GM19372 (cell line): Measurements from ENCODE around the gene FNDC3B.

Experiments used
- ATAC-seq: cut with Tn5 transposase; IDR thresholded peaks from one replicate; pipeline ENCODE4 v1.9.1; 2021; ENCODE audit warnings: mild to moderate bottlenecking, low read depth, moderate library complexity; ENCODE audit not compliant: unreplicated experiment

Gene FNDC3B

GRCh38 chr3:172051957-172052354, 12.6 kb downstream of the FNDC3B start:
- no peak for ATAC-seq

- no peak for ATAC-seq
Measured at GRCh38 chr3:172052405-172052804, 13.0 kb downstream of the FNDC3B start.

GRCh38 chr3:172054115-172054764, 14.9 kb downstream of the FNDC3B start:
- no peak for ATAC-seq

DNA sequence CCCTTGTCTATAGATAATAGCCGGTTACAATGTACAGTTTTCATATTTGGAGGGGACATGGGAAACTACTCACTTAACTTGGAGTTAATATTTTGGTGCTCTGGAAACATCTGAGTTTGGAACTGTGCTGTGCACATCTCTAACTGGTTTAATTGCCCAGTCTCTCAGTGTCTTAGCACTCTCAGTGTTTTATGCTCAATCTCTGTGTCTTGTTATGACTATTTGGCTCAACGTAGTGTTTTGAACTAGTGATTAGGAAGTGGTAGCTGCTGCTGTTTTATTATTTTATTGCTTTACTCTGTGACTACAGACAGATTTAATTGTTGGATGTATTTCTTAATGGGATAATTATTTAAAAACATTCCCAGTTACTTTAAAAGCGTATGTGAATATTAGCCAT, 17.0 kb downstream of the FNDC3B start:
- no peak for ATAC-seq

- no peak for ATAC-seq
Measured at GRCh38 chr3:172057059-172057458, 17.7 kb downstream of the FNDC3B start.

DNA sequence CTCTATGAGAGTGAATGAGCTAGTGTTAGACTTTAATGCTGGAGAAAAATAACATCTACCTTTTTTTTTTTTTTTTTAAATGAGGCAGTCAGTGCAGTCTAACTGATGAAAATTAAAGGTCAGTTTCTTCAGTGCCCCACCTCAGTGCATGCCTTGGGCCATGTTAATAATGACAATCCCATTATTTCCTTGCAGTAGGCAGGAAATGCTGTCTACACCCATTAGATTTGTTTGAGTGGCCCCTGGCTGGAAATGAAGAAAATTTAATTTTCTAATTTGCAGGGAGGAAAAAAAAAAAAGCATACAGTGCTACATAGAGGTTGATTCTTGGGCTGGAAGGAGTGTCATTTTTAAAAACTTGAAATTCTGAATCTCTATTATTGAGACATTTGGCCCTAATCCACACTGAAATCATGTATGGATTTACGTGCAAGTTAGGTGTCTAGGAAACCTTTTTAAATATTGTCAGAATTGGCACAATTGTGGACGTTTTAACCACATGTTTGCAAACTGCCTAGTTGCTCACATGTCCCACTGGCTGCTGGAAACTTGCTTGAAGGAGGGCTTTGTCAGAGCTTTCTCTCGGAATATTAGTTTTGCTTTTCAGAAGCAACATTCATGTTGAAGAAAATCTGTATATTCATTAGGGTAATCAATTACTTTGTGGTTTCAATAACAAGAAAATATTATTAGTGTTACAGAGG, 18.4 kb downstream of the FNDC3B start:
- no peak for ATAC-seq

DNA sequence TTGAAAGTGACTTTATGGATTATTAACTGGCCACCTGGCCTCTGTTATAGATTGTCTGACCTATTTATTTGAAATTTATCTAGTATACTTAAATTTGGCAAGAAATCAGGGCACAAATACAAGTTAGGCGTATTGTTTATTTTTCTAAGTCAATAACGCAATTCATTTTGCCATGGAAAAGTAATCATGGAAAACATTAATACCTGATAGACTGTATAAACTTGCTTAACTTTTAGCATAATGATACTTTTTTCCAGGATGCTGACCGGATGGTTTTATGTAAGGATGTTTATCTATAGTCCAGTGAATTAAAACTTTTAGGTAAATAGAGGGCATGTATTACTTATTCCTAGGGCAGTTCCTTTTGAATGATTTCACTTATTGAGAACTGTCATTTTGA, 20.2 kb downstream of the FNDC3B start:
- no peak for ATAC-seq

DNA sequence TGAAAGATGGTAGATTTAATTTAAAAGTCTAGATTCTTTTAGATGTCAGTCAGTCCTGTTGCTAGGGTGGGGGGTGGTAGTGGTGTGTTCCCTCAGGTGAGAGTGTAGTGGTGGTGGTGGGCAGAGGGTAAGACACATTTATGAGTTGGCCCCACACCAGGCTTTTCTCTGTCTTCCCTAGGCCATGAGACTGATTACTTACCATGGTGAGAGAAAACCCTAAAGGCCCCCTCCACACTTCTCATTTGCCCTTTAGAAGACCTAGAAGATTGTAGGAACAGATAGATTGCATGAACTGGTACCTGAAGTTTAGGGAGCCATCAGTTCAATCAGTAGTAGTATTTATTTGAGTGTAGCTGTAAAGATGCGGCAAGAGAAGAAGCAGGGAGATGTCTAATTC, 20.9 kb downstream of the FNDC3B start:
- no peak for ATAC-seq

GRCh38 chr3:172061724-172062184, 22.4 kb downstream of the FNDC3B start:
- ATAC-seq = peak; percentile 77

- ATAC-seq = no peak
Measured at GRCh38 chr3:172062761-172063160, 23.4 kb downstream of the FNDC3B start.

GRCh38 chr3:172063456-172064432, 24.4 kb downstream of the FNDC3B start:
- ATAC-seq = no peak

DNA sequence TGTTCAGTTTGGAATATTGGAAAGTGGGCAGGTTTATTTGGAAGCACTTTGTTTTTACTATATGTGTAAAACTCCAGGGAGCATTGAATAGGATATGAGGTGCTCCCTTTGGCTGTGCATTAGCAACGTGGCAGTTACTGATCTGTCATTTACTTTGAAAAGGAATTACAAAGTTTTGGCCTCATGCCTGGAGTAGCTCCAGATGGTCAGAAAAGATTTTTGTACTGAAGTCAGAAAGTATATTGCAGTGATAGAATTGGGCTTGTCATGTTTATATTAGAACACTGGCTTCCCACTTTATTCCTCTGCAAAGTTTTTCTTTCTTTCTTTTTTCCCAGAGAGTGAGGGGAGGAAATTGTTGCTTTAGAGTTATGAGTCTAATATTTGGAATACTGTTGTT, 26.1 kb downstream of the FNDC3B start:
- no peak for ATAC-seq

- ATAC-seq = peak; percentile 36
Measured at GRCh38 chr3:172065967-172066762, 26.8 kb downstream of the FNDC3B start.

GRCh38 chr3:172066880-172067796, 27.8 kb downstream of the FNDC3B start:
- ATAC-seq = no peak

- ATAC-seq = no peak
Measured at GRCh38 chr3:172067837-172068440, 28.6 kb downstream of the FNDC3B start.

DNA sequence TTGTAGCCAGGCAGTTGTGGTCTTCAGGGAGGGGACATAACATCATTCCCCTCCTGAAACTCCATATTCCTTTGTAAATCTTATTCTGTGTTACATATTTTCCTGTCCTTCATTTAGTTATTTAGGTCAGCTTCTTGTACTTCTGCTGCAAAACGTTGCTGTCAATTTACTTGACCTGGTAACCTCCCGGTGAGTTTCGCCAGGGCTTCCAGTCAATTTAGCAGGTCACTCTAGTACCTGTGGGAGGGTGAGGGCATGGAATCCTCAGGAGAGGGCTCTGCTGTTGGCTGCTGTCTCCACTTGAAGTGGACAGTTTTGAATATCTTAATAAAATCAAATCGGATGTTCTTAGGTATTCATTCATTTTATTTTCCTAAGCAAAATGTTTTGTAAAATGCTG, 29.6 kb downstream of the FNDC3B start:
- ATAC-seq = no peak

- no peak for ATAC-seq
Measured at GRCh38 chr3:172069478-172069877, 30.1 kb downstream of the FNDC3B start.

- no peak for ATAC-seq
Measured at GRCh38 chr3:172070269-172070668, 30.9 kb downstream of the FNDC3B start.

- no peak for ATAC-seq
Measured at GRCh38 chr3:172070802-172071201, 31.4 kb downstream of the FNDC3B start.
